ENCODE measurements around the gene POLRMT.

POLRMT gene

DNA sequence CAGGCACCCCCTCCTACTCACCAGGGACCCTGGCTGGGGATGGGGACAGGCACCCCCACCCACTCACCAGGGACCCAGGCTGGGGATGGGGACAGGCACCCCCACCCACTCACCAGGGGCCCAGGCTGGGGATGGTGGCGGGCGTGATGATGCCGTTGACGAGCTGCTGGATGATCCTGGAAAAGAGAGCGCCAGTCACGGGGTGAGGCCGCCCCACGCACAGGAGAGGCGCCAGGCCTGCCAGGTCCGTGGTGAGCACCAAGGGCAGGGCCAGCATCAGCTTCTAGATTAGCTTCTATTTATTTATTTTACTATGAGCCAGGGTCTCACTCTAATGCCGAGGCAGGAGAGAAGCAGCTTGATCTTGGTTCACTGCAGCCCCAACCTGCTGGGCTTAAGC, 16.8 kb upstream of the POLRMT start:
- Histone ChIP-seq H3K36me3 (ENCODE audit: insufficient read depth, low read length) (peaks cover 68% of the 10 kb centered on the region), H3K9ac (ENCODE audit: low read depth, low read length) (no peak overlapping the region), H3K27me3 (ENCODE audit: control insufficient read depth, insufficient read depth, low read length) (no peaks in the 10 kb centered on the region), H3K4me2 (ENCODE audit: low read length) (no peak overlapping the region), H3K9me3 (replicated peaks; ENCODE audit: low read length) (no peaks in the 10 kb centered on the region), H3K4me3 (ENCODE audit: low read length) (no peak overlapping the region), H3K4me1 (ENCODE audit: control insufficient read depth, insufficient read depth, low read length) (no peaks in the 10 kb centered on the region)

DNA sequence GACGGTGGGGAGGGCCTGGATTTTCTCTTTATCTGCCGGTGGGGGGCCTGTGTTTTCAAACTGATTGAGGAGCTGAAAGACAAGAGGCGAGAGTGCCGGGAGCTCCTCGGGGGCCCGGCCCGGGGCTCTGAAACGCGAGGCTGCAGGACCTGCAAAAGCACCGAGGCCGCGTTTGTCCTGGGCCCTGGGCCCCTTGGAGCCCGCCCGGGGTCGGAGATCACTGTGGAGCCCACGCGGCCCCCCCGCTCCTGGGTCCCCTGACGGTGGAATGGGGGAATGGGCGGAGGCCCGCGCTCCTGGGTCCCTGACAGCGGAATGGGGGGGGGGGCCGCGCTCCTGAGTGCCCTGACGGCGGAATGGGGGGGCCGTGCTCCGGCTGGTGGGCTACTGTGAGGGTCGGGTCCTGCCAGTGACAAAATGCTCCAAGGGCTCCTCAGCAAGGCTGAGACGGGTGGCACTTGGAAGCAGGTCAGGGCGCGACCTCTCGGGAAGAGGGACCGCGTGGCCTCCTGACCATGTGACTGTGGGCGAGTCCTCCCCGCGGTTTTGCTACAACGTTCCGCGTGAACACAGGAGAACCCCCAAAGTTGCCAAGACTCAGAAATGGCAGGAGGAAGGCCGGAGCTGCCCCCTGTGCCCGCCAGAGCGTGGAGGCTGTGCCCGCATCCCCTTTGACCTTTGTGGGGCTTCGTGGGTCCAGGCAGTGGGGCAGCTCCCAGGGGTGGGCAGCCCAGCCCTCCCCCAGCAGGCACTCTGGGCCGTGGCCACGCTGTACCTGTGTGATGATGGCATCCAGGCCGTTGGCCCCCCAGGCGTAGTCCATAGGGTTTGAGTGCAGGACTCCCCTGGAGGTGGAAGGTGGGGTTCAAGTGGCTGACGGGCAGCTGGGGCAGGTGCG, 15.8 kb upstream of the POLRMT start:
- no peaks in the 10 kb centered on the region for H3K9me3 ChIP-seq (replicated peaks; ENCODE audit: low read length)
- no peaks in the 10 kb centered on the region for H3K27me3 ChIP-seq (ENCODE audit: control insufficient read depth, insufficient read depth, low read length)
- H3K4me1 ChIP-seq (ENCODE audit: control insufficient read depth, insufficient read depth, low read length) = no peaks in the 10 kb centered on the region
- peaks cover 73% of the 10 kb centered on the region for H3K36me3 ChIP-seq (ENCODE audit: insufficient read depth, low read length)
- no peak overlapping the region for H3K4me3 ChIP-seq (ENCODE audit: low read length)
- H3K4me2 ChIP-seq (ENCODE audit: low read length) = no peak overlapping the region
- H3K9ac ChIP-seq (ENCODE audit: low read depth, low read length) = no peak overlapping the region

DNA sequence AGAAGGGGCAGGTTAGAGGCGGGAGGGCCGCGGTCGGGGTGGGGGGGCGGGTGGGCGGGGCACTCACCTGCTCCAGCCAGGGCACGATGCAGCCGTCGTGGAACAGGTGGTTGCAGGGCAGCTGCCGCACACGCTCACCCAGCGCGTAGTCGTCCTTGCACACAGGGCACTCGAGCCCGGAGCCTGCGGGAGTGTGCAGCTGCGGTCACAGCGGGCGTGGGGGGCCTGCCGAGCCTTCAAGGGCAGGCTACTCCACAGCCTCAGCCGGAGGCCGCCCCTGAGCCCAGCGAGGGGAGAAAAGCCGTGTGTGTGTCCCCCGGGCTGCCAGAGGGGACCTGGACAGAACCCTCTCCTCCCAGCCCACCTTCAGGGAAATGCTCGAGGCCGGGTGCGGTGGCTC, 15.0 kb upstream of the POLRMT start:
- no peak overlapping the region for H3K4me2 ChIP-seq (ENCODE audit: low read length)
- H3K27me3 ChIP-seq (ENCODE audit: control insufficient read depth, insufficient read depth, low read length) = no peaks in the 10 kb centered on the region
- peaks cover 65% of the 10 kb centered on the region for H3K36me3 ChIP-seq (ENCODE audit: insufficient read depth, low read length)
- H3K4me3 ChIP-seq (ENCODE audit: low read length) = no peak overlapping the region
- H3K4me1 ChIP-seq (ENCODE audit: control insufficient read depth, insufficient read depth, low read length) = no peaks in the 10 kb centered on the region
- no peak overlapping the region for H3K9ac ChIP-seq (ENCODE audit: low read depth, low read length)
- no peaks in the 10 kb centered on the region for H3K9me3 ChIP-seq (replicated peaks; ENCODE audit: low read length)

DNA sequence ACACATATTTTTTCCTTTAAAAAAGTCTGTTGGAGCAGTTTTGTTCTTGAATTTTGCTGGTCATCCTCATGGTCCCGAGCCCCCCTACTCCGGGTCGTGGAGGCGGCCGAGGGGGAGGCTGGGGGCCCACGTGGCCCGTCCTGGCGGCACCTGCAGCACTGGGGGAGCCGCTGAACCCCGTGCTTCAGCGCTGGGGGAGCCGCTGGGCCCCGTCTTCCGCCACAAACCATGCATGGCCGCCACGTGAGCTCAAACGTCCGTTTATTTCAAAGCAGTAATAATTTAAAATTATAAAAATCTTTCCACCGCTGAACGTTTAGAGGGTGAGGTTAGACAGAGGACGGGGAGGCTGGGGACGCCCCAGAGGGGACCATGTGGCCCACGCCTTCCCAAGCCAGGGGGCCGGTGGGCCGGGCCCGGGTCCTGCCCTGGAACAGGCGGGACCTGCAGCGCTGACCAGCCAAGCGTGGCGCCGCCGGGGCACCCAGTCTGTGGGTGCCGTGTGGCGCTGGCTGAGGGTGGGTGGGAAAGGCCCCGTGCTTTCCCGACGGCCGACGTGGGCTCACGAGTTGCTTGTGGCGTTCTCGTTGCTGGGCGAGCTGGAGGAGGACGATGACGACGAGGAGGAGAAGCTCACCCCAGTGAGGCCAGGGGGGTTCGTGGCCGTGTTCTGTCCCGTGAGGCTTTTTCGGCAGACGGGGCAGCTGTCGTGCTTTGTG, 14.4 kb upstream of the POLRMT start:
- Histone ChIP-seq H3K4me1 (ENCODE audit: control insufficient read depth, insufficient read depth, low read length) (no peaks in the 10 kb centered on the region), H3K36me3 (ENCODE audit: insufficient read depth, low read length) (peaks cover 59% of the 10 kb centered on the region), H3K9me3 (replicated peaks; ENCODE audit: low read length) (no peaks in the 10 kb centered on the region), H3K4me2 (ENCODE audit: low read length) (no peak overlapping the region), H3K4me3 (ENCODE audit: low read length) (no peak overlapping the region), H3K27me3 (ENCODE audit: control insufficient read depth, insufficient read depth, low read length) (no peaks in the 10 kb centered on the region), H3K9ac (ENCODE audit: low read depth, low read length) (no peak overlapping the region)

DNA sequence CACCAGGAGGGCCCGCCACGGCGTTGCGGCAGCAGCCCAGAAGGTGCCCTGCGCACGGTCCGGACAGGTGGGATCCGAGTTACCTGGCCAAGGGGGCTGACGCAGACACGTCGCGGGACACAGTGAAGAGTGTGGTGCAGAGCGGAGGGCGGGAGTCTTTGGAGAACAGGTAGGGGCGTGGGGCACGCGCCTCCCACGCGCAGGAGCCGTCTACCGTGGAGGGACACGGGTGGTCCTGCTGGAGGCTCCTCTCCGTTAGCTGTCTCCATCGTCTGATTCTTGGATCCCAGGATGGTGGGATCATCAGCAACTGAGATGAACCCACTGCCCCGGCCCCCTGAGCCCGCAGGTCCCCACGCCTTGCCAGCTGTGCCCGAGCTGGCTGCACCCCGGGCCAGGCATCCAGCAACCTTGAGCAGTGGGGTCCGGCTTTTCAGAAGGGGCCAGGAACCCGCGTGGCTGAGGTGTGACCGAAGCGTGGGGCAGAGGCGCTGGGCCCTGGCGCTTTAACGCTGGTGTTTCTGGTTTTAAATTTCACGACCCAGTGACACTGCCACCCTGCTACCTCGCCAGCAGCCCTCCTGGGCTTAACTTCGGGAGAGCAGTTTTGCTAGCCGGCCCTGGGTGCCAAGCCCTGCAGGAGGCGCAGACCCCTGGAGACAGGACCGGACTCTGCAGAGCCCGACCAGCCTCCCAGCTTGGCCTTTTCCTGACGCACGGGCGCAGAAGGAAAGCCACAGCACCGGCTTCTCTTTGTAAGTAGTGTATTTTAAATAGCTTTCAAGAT, 13.6 kb upstream of the POLRMT start:
- no peaks in the 10 kb centered on the region for H3K27me3 ChIP-seq (ENCODE audit: control insufficient read depth, insufficient read depth, low read length)
- H3K9ac ChIP-seq (ENCODE audit: low read depth, low read length) = no peak overlapping the region
- no peak overlapping the region for H3K4me3 ChIP-seq (ENCODE audit: low read length)
- H3K4me1 ChIP-seq (ENCODE audit: control insufficient read depth, insufficient read depth, low read length) = no peaks in the 10 kb centered on the region
- no peak overlapping the region for H3K4me2 ChIP-seq (ENCODE audit: low read length)
- H3K9me3 ChIP-seq (replicated peaks; ENCODE audit: low read length) = no peaks in the 10 kb centered on the region
- H3K36me3 ChIP-seq (ENCODE audit: insufficient read depth, low read length) = peaks cover 56% of the 10 kb centered on the region

DNA sequence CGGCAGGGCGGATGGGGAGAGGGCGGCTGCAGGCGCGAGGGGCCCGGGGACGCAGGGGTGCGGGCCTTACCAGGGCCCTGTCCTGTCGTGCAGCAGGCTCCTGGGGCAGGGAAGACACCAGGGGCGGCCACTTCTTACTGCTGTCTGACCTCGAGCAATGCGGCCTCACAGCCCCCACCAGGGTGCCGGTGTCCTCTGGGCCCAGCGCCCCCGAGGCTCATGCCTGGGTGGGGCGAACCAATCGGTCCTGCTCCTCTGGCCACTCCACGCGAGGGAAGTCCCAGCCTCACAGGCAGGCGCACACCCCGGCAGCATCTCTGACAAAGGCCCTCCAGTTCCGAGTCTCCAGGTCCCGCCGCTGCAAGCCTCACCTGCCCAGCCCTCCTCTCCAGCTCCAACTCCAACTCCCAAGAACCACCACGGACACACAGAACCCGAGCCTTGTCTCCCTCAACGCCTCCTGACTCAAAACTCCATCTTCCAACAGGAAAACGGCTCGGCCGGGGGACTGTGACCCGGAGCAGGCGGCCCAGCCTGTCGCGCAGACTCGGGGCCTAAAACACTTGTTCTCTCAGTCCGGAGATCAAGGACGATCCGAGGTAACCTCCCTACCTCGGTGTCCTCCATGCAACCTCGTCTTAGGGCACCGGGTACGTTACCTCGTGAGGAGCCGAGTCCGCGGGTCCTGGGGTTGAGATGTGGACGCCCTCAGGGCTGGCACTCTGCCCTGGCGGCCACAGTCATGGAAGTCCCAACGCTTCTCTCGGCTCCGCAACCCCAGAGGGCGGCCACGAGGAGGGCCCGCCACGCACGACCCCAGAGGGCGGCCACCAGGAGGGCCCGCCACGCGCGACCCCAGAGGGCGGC, 12.8 kb upstream of the POLRMT start:
- H3K4me3 ChIP-seq (ENCODE audit: low read length) = no peak overlapping the region
- H3K4me1 ChIP-seq (ENCODE audit: control insufficient read depth, insufficient read depth, low read length) = no peaks in the 10 kb centered on the region
- no peak overlapping the region for H3K9ac ChIP-seq (ENCODE audit: low read depth, low read length)
- H3K36me3 ChIP-seq (ENCODE audit: insufficient read depth, low read length) = peaks cover 48% of the 10 kb centered on the region
- H3K27me3 ChIP-seq (ENCODE audit: control insufficient read depth, insufficient read depth, low read length) = no peaks in the 10 kb centered on the region
- no peaks in the 10 kb centered on the region for H3K9me3 ChIP-seq (replicated peaks; ENCODE audit: low read length)
- no peak overlapping the region for H3K4me2 ChIP-seq (ENCODE audit: low read length)

DNA sequence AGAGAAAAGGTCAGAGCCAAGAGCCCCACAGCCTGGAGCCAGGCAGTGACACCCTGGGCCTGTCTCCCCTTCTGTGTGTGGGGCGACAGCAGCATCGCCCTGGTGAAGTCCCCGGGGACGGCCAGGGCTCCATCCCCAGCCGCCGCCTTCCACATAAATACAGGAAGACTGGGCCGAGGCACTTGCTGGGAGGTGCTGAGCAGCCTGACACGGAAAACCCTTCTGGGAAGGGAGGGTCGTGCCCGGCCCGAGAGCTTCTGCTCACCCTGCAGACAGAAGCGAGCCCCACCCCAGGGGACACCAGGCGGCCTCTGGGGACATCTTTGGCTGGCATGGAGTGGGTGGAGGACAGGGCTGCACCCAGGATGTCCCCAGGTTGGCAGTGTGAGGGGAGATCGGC, 11.5 kb upstream of the POLRMT start:
- Histone ChIP-seq H3K27me3 (ENCODE audit: control insufficient read depth, insufficient read depth, low read length) (no peaks in the 10 kb centered on the region), H3K4me2 (ENCODE audit: low read length) (no peak overlapping the region), H3K9ac (ENCODE audit: low read depth, low read length) (no peak overlapping the region), H3K36me3 (ENCODE audit: insufficient read depth, low read length) (peaks cover 44% of the 10 kb centered on the region), H3K9me3 (replicated peaks; ENCODE audit: low read length) (no peaks in the 10 kb centered on the region), H3K4me3 (ENCODE audit: low read length) (no peak overlapping the region), H3K4me1 (ENCODE audit: control insufficient read depth, insufficient read depth, low read length) (no peaks in the 10 kb centered on the region)

DNA sequence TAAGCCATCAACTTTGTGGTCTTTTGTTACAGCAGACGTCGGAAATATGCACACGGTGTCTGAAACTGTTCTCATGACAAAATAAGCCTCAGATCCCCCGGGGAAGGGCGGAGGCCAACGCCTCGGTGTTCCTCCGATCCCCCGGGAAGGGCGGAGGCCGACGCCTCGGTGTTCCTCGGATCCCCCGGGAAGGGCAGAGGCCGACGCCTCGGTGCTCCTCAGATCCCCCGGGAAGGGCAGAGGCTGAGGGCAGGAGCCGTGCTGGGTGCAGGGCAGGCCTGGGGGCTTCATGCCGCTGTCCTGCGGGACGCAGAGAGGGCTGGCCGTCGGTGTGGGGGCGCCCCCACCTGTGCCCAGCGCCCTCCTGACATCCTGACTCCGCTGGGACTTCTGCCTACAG, 11.0 kb upstream of the POLRMT start:
- Histone ChIP-seq H3K9ac (ENCODE audit: low read depth, low read length) (no peak overlapping the region), H3K4me1 (ENCODE audit: control insufficient read depth, insufficient read depth, low read length) (peaks cover 1% of the 10 kb centered on the region), H3K4me2 (ENCODE audit: low read length) (no peak overlapping the region), H3K27me3 (ENCODE audit: control insufficient read depth, insufficient read depth, low read length) (no peaks in the 10 kb centered on the region), H3K4me3 (ENCODE audit: low read length) (no peak overlapping the region), H3K36me3 (ENCODE audit: insufficient read depth, low read length) (peaks cover 41% of the 10 kb centered on the region), H3K9me3 (replicated peaks; ENCODE audit: low read length) (no peaks in the 10 kb centered on the region)

DNA sequence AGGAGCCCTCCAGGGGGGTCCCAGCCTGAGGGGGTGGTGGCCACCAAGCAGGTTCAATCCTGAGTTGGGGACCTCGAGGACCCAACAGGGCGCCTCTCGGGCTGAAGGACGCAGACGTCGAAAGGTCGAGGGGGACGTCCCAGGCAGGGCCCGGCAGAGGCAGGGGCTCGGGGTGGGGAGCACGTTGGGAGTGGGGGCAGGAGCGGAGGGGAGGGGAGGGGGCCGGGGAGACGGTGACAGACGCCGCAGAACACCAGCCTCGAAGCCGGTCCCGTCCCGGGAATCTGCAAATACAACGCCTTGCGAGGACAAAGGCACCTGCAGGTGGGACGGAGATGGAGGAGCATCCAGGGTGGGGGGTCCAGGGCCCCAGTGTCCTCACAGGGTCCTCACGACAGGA, 10.4 kb upstream of the POLRMT start:
- Histone ChIP-seq H3K4me2 (ENCODE audit: low read length) (no peak overlapping the region), H3K9ac (ENCODE audit: low read depth, low read length) (no peak overlapping the region), H3K36me3 (ENCODE audit: insufficient read depth, low read length) (peaks cover 37% of the 10 kb centered on the region), H3K27me3 (ENCODE audit: control insufficient read depth, insufficient read depth, low read length) (no peaks in the 10 kb centered on the region), H3K9me3 (replicated peaks; ENCODE audit: low read length) (no peaks in the 10 kb centered on the region), H3K4me3 (ENCODE audit: low read length) (no peak overlapping the region), H3K4me1 (ENCODE audit: control insufficient read depth, insufficient read depth, low read length) (peaks cover 6% of the 10 kb centered on the region)

DNA sequence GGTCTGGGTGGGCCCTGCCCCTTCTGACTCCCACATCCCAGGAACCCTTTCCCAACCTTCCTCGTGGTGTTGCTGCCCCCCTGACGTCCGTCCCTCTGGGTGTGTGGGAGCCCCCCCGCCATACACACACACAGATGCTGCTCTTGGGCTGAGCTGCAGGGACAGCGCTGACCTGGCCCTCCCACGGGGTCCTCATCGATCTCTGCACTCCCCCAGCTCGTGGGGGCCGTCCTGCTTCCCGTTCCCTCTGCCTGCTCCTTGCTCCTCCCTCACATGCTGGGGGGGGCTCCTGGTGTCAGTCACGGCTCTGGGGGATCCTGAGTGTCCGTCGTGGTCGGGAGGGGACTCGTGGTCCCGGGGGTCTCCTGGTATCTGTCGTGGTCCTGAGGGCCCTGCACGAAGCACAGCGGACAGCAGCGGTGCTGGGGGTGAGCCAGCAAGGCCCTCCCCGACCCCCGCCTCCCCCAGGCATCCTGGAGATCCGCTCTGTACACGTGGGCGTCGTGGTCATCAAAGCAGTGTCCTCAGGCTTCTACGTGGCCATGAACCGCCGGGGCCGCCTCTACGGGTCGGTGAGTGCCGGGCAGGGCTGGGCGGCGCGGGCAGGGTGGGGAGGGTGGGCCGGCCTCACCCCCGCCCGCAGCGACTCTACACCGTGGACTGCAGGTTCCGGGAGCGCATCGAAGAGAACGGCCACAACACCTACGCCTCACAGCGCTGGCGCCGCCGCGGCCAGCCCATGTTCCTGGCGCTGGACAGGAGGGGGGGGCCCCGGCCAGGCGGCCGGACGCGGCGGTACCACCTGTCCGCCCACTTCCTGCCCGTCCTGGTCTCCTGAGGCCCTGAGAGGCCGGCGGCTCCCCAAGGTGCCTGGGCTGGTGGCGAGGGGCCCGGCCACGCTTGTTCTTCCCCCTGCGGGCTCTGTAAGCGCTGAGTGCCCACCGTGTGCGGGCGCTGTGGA, 9.7 kb upstream of the POLRMT start:
- H3K9ac ChIP-seq (ENCODE audit: low read depth, low read length) = no peak overlapping the region
- H3K4me3 ChIP-seq (ENCODE audit: low read length) = no peak overlapping the region
- H3K27me3 ChIP-seq (ENCODE audit: control insufficient read depth, insufficient read depth, low read length) = no peaks in the 10 kb centered on the region

More for the DNA sequence above, 9.7 kb upstream of the POLRMT start:
- Histone ChIP-seq H3K9me3 (replicated peaks; ENCODE audit: low read length) (no peaks in the 10 kb centered on the region), H3K4me1 (ENCODE audit: control insufficient read depth, insufficient read depth, low read length) (peaks cover 6% of the 10 kb centered on the region), H3K36me3 (ENCODE audit: insufficient read depth, low read length) (peaks cover 33% of the 10 kb centered on the region), H3K4me2 (ENCODE audit: low read length) (no peak overlapping the region)

All from skeletal muscle satellite cell (primary cell).